Muscle of back (tissue), 13 donors: Measurements from ENCODE around the gene FBXL5. TPM values are rescaled to one million over a fixed set of nuclear protein-coding genes. Genes with fewer than 3 reads are reported as not detected.

Experiments
- DNase-seq, 3 donors: peaks; one replicate each; pipeline versions ENCODE4 v3.0.0 to v3.0.0-alpha.2; 2013
- long read RNA-seq, 9 donors: transcript quantifications; one replicate each; lab custom pipeline, GENCODE V29; 2026
- polyA plus RNA-seq, 10 donors: library from polyadenylated mRNA; unstranded; fragments of 120-200 nt; gene quantifications; one replicate each; pipeline ENCODE4 v1.2.1, GENCODE V29; 2013; ENCODE audit not compliant: insufficient read length in 10 of 10

FBXL5 gene
- 10 to 100 TPM; 62.5 to 91.4 (median 73.1) TPM for polyA plus RNA-seq
- long read RNA-seq, donor 1, transcript FBXL5-201 (11 exons, 3,385 nt), result major isoform, 13 of 22 reads
- long read RNA-seq, donor 1, partial matches to known transcripts, result 6 of 22 reads
- long read RNA-seq, donor 1, other reads (novel, unspliced or antisense), result 0 of 22 reads
- long read RNA-seq, donor 2, transcript FBXL5-201 (11 exons, 3,385 nt), result major isoform, 8 of 9 reads
- long read RNA-seq, donor 2, partial matches to known transcripts, result 0 of 9 reads
- long read RNA-seq, donor 2, other reads (novel, unspliced or antisense), result 0 of 9 reads
- long read RNA-seq, donor 3, result 0 reads
- long read RNA-seq, donor 4, partial matches to known transcripts, result 27 of 44 reads
- long read RNA-seq, donor 4, other reads (novel, unspliced or antisense), result 12 of 44 reads
- long read RNA-seq, donor 5, transcript FBXL5-201 (11 exons, 3,385 nt), result major isoform, 10 of 27 reads
- long read RNA-seq, donor 5, partial matches to known transcripts, result 17 of 27 reads
- long read RNA-seq, donor 5, other reads (novel, unspliced or antisense), result 0 of 27 reads
- long read RNA-seq, donor 6, transcript FBXL5-201 (11 exons, 3,385 nt), result major isoform, 8 of 22 reads
- long read RNA-seq, donor 6, partial matches to known transcripts, result 6 of 22 reads
- long read RNA-seq, donor 6, other reads (novel, unspliced or antisense), result 5 of 22 reads
- long read RNA-seq, donor 7, partial matches to known transcripts, result 14 of 20 reads
- long read RNA-seq, donor 7, other reads (novel, unspliced or antisense), result 0 of 20 reads
- long read RNA-seq, donor 8, transcript FBXL5-201 (11 exons, 3,385 nt), result major isoform, 5 of 21 reads
- long read RNA-seq, donor 8, partial matches to known transcripts, result 16 of 21 reads
- long read RNA-seq, donor 8, other reads (novel, unspliced or antisense), result 0 of 21 reads
- long read RNA-seq, donor 9, partial matches to known transcripts, result 0 of 3 reads
- long read RNA-seq, donor 9, other reads (novel, unspliced or antisense), result 0 of 3 reads

GRCh38 chr4:15655223-15656037 lies at the start of gene FBXL5:
FBXL5 (minus strand) TSS chr4:15655357; CDS start chr4:15655287, 70 bp downstream.
- DNase-seq, result peak; percentile 91 to 97 (median 92)

- DNase-seq, result no peak
Measured at GRCh38 chr4:15704129-15704528, 49.0 kb upstream of the FBXL5 start.

GRCh38 chr4:15703439-15703838 lies 48.3 kb upstream of the FBXL5 start:
- no peak for DNase-seq

GRCh38 chr4:15702941-15703403 lies 47.8 kb upstream of the FBXL5 start, which contains the start of gene BST1:
BST1 (plus strand) TSS chr4:15703065; CDS start chr4:15703145, 80 bp downstream.
- DNase-seq, result peak in 2 of 3 donors; percentile 62 to 87

- DNase-seq, result no peak
Measured at GRCh38 chr4:15696866-15697265, 41.7 kb upstream of the FBXL5 start.

- DNase-seq, result no peak
Measured at GRCh38 chr4:15695729-15696128, 40.6 kb upstream of the FBXL5 start.

GRCh38 chr4:15695240-15695699 lies 40.1 kb upstream of the FBXL5 start:
- peak in 1 of 3 donors; percentile 97 for DNase-seq

GRCh38 chr4:15694431-15694830 lies 39.3 kb upstream of the FBXL5 start:
- DNase-seq, result no peak

- no peak for DNase-seq
Measured at GRCh38 chr4:15692602-15693001, 37.4 kb upstream of the FBXL5 start.

GRCh38 chr4:15691346-15692135 lies 36.4 kb upstream of the FBXL5 start:
- no peak for DNase-seq

- DNase-seq, result peak; percentile 28 to 94 (median 62)
Measured at GRCh38 chr4:15690020-15690809, 35.1 kb upstream of the FBXL5 start.

- no peak for DNase-seq
Measured at GRCh38 chr4:15689540-15689939, 34.4 kb upstream of the FBXL5 start.

- DNase-seq, result no peak
Measured at GRCh38 chr4:15688051-15688450, 32.9 kb upstream of the FBXL5 start.

- no peak for DNase-seq
Measured at GRCh38 chr4:15684498-15684897, 29.3 kb upstream of the FBXL5 start.

GRCh38 chr4:15683143-15683495 lies 28.0 kb upstream of the FBXL5 start:
- no peak for DNase-seq

- peak in 1 of 3 donors; percentile 61 for DNase-seq
Measured at GRCh38 chr4:15682242-15683142, 27.3 kb upstream of the FBXL5 start.

- DNase-seq, result peak; percentile 98 to 99 (median 99)
Measured at GRCh38 chr4:15681372-15682241, 26.4 kb upstream of the FBXL5 start, which contains the start of gene FAM200B. FAM200B (plus strand) TSS chr4:15681827; CDS start chr4:15686978, 5,151 bp downstream.
